ENCODE data around the gene DYNLRB2. TPM values are rescaled to one million over a fixed set of nuclear protein-coding genes. Genes with fewer than 3 reads are reported as not detected.

DYNLRB2 gene
- 2.5 TPM for polyA plus RNA-seq (2013)

- H3K4me1 ChIP-seq (ENCODE audit: control extremely low read depth in 1 of 4, control insufficient read depth in 4 of 4, insufficient read depth in 4 of 4, low read length in 3 of 4): peaks cover 0 to 10% (median 3%) of the 10 kb centered on the region in 4 experiments
- no peaks in the 10 kb centered on the region for H3K36me3 ChIP-seq (ENCODE audit: control insufficient read depth in 4 of 4, insufficient read depth in 4 of 4, low read length in 3 of 4)
- peaks cover 0 to 5% (median 1%) of the 10 kb centered on the region in 5 experiments for H3K27me3 ChIP-seq (replicated peaks in 2 of 5; ENCODE audit: control insufficient read depth in 4 of 5, insufficient read depth in 5 of 5, low read length in 4 of 5)
- ChIA-PET POLR2A (no interaction called here), CTCF (interaction anchor here (3.0 kb wide), 1 partner anchor 14 kb away, joined by 22 read pairs; no protein-coding TSS in a partner anchor)
- peak; percentile 94 to 96 (median 95) for DNase-seq
- peak within 1 kb of the TSS; percentile 66 to 82 for H3K27ac ChIP-seq (ENCODE audit: insufficient read depth in 1 of 2, low read depth in 1 of 2, low read length in 2 of 2, poor library complexity in 1 of 2, severe bottlenecking in 2 of 2)
- WGBS (ENCODE audit: insufficient coverage): 2% methylated on average over 39 of the region's 55 CpGs
- H3K9me3 ChIP-seq (ENCODE audit: control extremely low read depth in 1 of 5, control insufficient read depth in 4 of 5, insufficient read depth in 2 of 5, low read depth in 1 of 5, low read length in 4 of 5): no peaks in the 10 kb centered on the region
- H3K4me3 ChIP-seq (ENCODE audit: control insufficient read depth in 1 of 7, extremely low read depth in 1 of 7, insufficient read depth in 4 of 7, low read depth in 2 of 7, low read length in 6 of 7): peak within 1 kb of the TSS; percentile 55 to 84 (median 67)
Observed at GRCh38 chr16:80540516-80541305, at the start of gene DYNLRB2. DYNLRB2 (plus strand) TSS chr16:80540993; CDS start chr16:80541077, 84 bp downstream.

- H3K4me1 ChIP-seq (ENCODE audit: control extremely low read depth in 1 of 4, control insufficient read depth in 4 of 4, insufficient read depth in 4 of 4, low read length in 3 of 4): no peaks in the 10 kb centered on the region
- POLR2A ChIA-PET: no interaction called here
- 76% methylated on average over 10 of the region's 11 CpGs for WGBS (ENCODE audit: insufficient coverage)
Observed at GRCh38 chr16:80500116-80500859, 40.5 kb upstream of the DYNLRB2 start.

DNA sequence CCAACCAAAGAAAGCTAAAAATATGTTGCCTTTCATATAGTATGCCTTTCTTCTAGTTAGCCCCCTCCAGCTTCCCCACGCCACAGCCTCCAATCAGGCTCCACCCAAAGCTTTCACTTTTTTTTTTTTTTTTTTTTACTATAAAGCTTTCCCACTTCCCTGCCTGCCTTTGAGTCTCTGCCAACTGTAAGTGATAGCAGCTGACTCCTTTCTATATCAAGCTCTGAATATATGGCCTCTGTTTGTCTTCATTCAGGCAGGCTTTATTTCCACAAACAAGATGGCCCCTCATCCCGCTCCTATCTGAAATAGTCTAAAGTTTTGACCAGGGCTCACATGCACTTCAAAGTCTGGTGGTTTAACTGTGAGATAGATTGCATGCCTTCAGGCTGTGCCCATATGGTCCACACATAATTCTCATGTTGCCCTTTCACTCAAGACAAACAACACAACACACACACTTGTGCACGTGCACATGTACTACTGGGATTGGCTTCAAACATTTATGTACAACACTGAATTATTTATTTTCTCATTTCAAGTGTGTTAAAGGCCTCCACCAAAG lies 39.8 kb upstream of the DYNLRB2 start:
- Histone ChIP-seq H3K9me3 (ENCODE audit: control extremely low read depth in 1 of 5, control insufficient read depth in 4 of 5, insufficient read depth in 2 of 5, low read depth in 1 of 5, low read length in 4 of 5) (no peaks in the 10 kb centered on the region), H3K4me3 (ENCODE audit: control insufficient read depth in 1 of 7, extremely low read depth in 1 of 7, insufficient read depth in 4 of 7, low read depth in 2 of 7, low read length in 6 of 7) (no peak overlapping the region), H3K27ac (ENCODE audit: insufficient read depth in 1 of 2, low read depth in 1 of 2, low read length in 2 of 2, poor library complexity in 1 of 2, severe bottlenecking in 2 of 2) (no peak overlapping the region), H3K4me1 (ENCODE audit: control extremely low read depth in 1 of 4, control insufficient read depth in 4 of 4, insufficient read depth in 4 of 4, low read length in 3 of 4) (no peaks in the 10 kb centered on the region), H3K36me3 (ENCODE audit: control insufficient read depth in 4 of 4, insufficient read depth in 4 of 4, low read length in 3 of 4) (no peaks in the 10 kb centered on the region), H3K27me3 (replicated peaks in 2 of 5; ENCODE audit: control insufficient read depth in 4 of 5, insufficient read depth in 5 of 5, low read length in 4 of 5) (peaks cover 0 to 15% (median 0%) of the 10 kb centered on the region in 5 experiments)
- CTCF ChIA-PET: interaction anchor here (0.7 kb wide), 1 partner anchor 26 kb away, joined by 5 read pairs; no protein-coding TSS in a partner anchor
- WGBS (ENCODE audit: insufficient coverage): 83% methylated on average over 3 of the region's 3 CpGs
- POLR2A ChIA-PET: no interaction called here
- no peak for DNase-seq

More at GRCh38 chr16:80500116-80500859, 40.5 kb upstream of the DYNLRB2 start:
- H3K27me3 ChIP-seq (replicated peaks in 2 of 5; ENCODE audit: control insufficient read depth in 4 of 5, insufficient read depth in 5 of 5, low read length in 4 of 5): peaks cover 0 to 15% (median 0%) of the 10 kb centered on the region in 5 experiments
- no peaks in the 10 kb centered on the region for H3K9me3 ChIP-seq (ENCODE audit: control extremely low read depth in 1 of 5, control insufficient read depth in 4 of 5, insufficient read depth in 2 of 5, low read depth in 1 of 5, low read length in 4 of 5)
- CTCF ChIA-PET: interaction anchor here (0.7 kb wide), 1 partner anchor 26 kb away, joined by 5 read pairs; no protein-coding TSS in a partner anchor
- H3K36me3 ChIP-seq (ENCODE audit: control insufficient read depth in 4 of 4, insufficient read depth in 4 of 4, low read length in 3 of 4): no peaks in the 10 kb centered on the region
- DNase-seq: peak; percentile 4 to 23 (median 15)
- no peak overlapping the region for H3K4me3 ChIP-seq (ENCODE audit: control insufficient read depth in 1 of 7, extremely low read depth in 1 of 7, insufficient read depth in 4 of 7, low read depth in 2 of 7, low read length in 6 of 7)
- no peak overlapping the region for H3K27ac ChIP-seq (ENCODE audit: insufficient read depth in 1 of 2, low read depth in 1 of 2, low read length in 2 of 2, poor library complexity in 1 of 2, severe bottlenecking in 2 of 2)

GRCh38 chr16:80503107-80503506 lies 37.7 kb upstream of the DYNLRB2 start:
- WGBS (ENCODE audit: insufficient coverage): no CpG with 5 or more reads among the region's 2 CpGs
- peaks cover 0 to 8% (median 0%) of the 10 kb centered on the region in 5 experiments for H3K27me3 ChIP-seq (replicated peaks in 2 of 5; ENCODE audit: control insufficient read depth in 4 of 5, insufficient read depth in 5 of 5, low read length in 4 of 5)
- CTCF ChIA-PET: interaction anchor here (1.7 kb wide), 1 partner anchor 23 kb away, joined by 11 read pairs; no protein-coding TSS in a partner anchor
- H3K27ac ChIP-seq (ENCODE audit: insufficient read depth in 1 of 2, low read depth in 1 of 2, low read length in 2 of 2, poor library complexity in 1 of 2, severe bottlenecking in 2 of 2): no peak overlapping the region
- H3K9me3 ChIP-seq (ENCODE audit: control extremely low read depth in 1 of 5, control insufficient read depth in 4 of 5, insufficient read depth in 2 of 5, low read depth in 1 of 5, low read length in 4 of 5): no peaks in the 10 kb centered on the region
- POLR2A ChIA-PET: no interaction called here
- H3K36me3 ChIP-seq (ENCODE audit: control insufficient read depth in 4 of 4, insufficient read depth in 4 of 4, low read length in 3 of 4): no peaks in the 10 kb centered on the region
- no peak overlapping the region for H3K4me3 ChIP-seq (ENCODE audit: control insufficient read depth in 1 of 7, extremely low read depth in 1 of 7, insufficient read depth in 4 of 7, low read depth in 2 of 7, low read length in 6 of 7)
- DNase-seq: no peak
- no peaks in the 10 kb centered on the region for H3K4me1 ChIP-seq (ENCODE audit: control extremely low read depth in 1 of 4, control insufficient read depth in 4 of 4, insufficient read depth in 4 of 4, low read length in 3 of 4)

GRCh38 chr16:80507538-80507937 lies 33.3 kb upstream of the DYNLRB2 start:
- Histone ChIP-seq H3K27me3 (replicated peaks in 2 of 5; ENCODE audit: control insufficient read depth in 4 of 5, insufficient read depth in 5 of 5, low read length in 4 of 5) (peaks cover 0 to 2% (median 0%) of the 10 kb centered on the region in 5 experiments), H3K36me3 (ENCODE audit: control insufficient read depth in 4 of 4, insufficient read depth in 4 of 4, low read length in 3 of 4) (no peaks in the 10 kb centered on the region), H3K9me3 (ENCODE audit: control extremely low read depth in 1 of 5, control insufficient read depth in 4 of 5, insufficient read depth in 2 of 5, low read depth in 1 of 5, low read length in 4 of 5) (no peaks in the 10 kb centered on the region), H3K4me3 (ENCODE audit: control insufficient read depth in 1 of 7, extremely low read depth in 1 of 7, insufficient read depth in 4 of 7, low read depth in 2 of 7, low read length in 6 of 7) (no peak overlapping the region), H3K27ac (ENCODE audit: insufficient read depth in 1 of 2, low read depth in 1 of 2, low read length in 2 of 2, poor library complexity in 1 of 2, severe bottlenecking in 2 of 2) (no peak overlapping the region), H3K4me1 (ENCODE audit: control extremely low read depth in 1 of 4, control insufficient read depth in 4 of 4, insufficient read depth in 4 of 4, low read length in 3 of 4) (peaks cover 0 to 6% (median 6%) of the 10 kb centered on the region in 4 experiments)
- WGBS (ENCODE audit: insufficient coverage): 100% methylated on average over 4 of the region's 4 CpGs
- DNase-seq: no peak
- POLR2A ChIA-PET: no interaction called here
- CTCF ChIA-PET: interaction anchor here (1.2 kb wide), 1 partner anchor 10 kb away, joined by 3 read pairs; no protein-coding TSS in a partner anchor

DNA sequence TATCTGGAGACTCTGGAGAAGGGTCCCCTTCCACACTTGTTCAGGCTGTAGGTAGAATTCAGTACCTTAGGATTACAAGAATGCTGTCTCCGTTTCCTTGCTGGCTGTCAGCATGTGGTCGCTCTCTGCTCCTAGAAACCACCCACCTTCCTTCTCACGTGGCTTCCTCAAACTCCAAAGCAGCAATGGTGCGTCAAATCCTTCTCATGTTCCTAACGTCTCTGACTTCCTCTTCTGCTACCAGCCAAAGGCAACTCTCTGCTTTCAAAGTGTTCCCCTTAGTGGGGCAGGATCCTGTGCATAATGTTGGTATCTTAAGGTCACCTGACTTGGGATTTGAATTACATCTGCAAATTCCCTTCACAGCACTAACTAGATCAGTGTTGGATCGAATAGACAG lies 30.9 kb upstream of the DYNLRB2 start:
- Histone ChIP-seq H3K4me3 (ENCODE audit: control insufficient read depth in 1 of 7, extremely low read depth in 1 of 7, insufficient read depth in 4 of 7, low read depth in 2 of 7, low read length in 6 of 7) (no peak overlapping the region), H3K27ac (ENCODE audit: insufficient read depth in 1 of 2, low read depth in 1 of 2, low read length in 2 of 2, poor library complexity in 1 of 2, severe bottlenecking in 2 of 2) (no peak overlapping the region), H3K4me1 (ENCODE audit: control extremely low read depth in 1 of 4, control insufficient read depth in 4 of 4, insufficient read depth in 4 of 4, low read length in 3 of 4) (peaks cover 0 to 6% (median 6%) of the 10 kb centered on the region in 4 experiments), H3K36me3 (ENCODE audit: control insufficient read depth in 4 of 4, insufficient read depth in 4 of 4, low read length in 3 of 4) (no peaks in the 10 kb centered on the region), H3K27me3 (replicated peaks in 2 of 5; ENCODE audit: control insufficient read depth in 4 of 5, insufficient read depth in 5 of 5, low read length in 4 of 5) (no peaks in the 10 kb centered on the region), H3K9me3 (ENCODE audit: control extremely low read depth in 1 of 5, control insufficient read depth in 4 of 5, insufficient read depth in 2 of 5, low read depth in 1 of 5, low read length in 4 of 5) (no peaks in the 10 kb centered on the region)
- DNase-seq: peak; percentile 24 to 74 (median 65)
- POLR2A ChIA-PET: no interaction called here
- 0% methylated on average over 2 of the region's 6 CpGs for WGBS (ENCODE audit: insufficient coverage)
- CTCF ChIA-PET: no interaction called here

All from common myeloid progenitor, CD34-positive (primary cell).